Measurements from ENCODE around the gene SKI.

GRCh38 chr1:2197707-2198165 lies 30.4 kb upstream of the SKI start:
- no peak for TF ChIP-seq CTCF (IDR thresholded peaks at IDR 0.05; ENCODE audit: low read depth, low read length, poor library complexity, severe bottlenecking)
- TF ChIP-seq EZH2phosphoT487 (IDR thresholded peaks at IDR 0.05; ENCODE audit: borderline replicate concordance, low read length), result no peak
